HG03196 (cell line): ENCODE results near the gene SND1.
A peak's percentile ranks its signal among the peaks of the same experiment; 100 is the strongest.
"Not testable (repeated sequence)": the region's sequence is repeated elsewhere in the genome, so short reads cannot be mapped to it uniquely, and the experiment has no call there.

Experiments used
- ATAC-seq: cut with Tn5 transposase; IDR thresholded peaks from one replicate; pipeline ENCODE4 v1.9.1; 2021; ENCODE audit not compliant: unreplicated experiment

The SND1 gene

GRCh38 chr7:128107516-128107915 lies 455.5 kb downstream of the SND1 start:
- ATAC-seq: not testable (repeated sequence)

DNA sequence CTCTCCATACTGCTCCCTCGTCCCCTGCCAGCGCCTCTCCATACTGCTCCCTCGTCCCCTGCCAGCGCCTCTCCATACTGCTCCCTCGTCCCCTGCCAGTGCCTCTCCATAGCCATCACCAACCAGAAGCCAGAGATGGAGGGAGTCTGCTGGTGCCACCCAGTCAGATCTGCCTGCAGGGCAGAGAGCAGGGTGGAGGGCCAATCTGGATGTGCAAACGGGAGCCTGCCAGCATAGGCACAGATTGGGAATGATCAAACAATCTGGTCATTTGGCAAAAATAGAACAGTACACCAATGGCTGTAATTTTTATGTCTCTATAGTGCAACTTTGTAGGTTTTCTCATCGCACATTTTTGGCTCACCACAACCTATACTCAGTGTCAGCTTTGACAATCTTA lies 456.1 kb downstream of the SND1 start:
- ATAC-seq: no peak

DNA sequence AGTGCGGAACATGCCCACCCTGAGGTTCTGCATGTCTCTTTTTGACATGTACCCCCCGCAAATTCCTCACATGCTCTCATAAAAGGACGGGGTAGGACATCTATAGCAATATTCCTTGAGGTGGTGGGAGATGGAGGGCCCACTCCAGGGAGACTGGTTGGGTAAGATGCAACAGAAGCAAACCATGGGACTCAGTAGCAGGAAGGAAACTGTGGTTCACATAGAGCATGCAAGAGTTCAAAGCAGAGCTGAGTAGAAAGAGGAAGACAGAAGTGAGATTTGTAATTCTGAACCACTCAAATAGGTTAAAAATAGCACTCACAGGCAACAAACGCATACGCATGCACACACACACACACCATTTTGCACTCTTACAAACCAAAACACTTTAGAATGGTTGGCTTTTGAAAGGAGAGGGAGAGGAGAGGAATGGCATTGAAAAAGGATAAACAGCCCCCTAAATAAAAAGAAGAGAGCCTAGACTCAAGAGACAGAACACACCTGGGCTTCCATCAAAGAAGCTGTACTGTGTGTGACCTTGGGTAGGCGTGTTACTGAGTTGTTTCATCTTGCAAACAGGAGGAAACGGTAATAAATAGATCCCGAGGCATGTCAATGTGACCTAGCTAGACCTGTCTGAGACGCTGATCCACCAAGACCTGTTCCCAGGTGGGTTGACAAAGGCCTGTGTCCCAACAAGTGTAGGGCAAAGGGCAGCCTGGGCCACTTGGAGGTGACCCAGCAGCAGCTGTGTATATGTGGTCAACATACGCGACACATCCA lies 456.8 kb downstream of the SND1 start:
- peak; percentile 93 for ATAC-seq

- ATAC-seq: not testable (repeated sequence)
Measured at GRCh38 chr7:128109424-128109969, 457.5 kb downstream of the SND1 start.

DNA sequence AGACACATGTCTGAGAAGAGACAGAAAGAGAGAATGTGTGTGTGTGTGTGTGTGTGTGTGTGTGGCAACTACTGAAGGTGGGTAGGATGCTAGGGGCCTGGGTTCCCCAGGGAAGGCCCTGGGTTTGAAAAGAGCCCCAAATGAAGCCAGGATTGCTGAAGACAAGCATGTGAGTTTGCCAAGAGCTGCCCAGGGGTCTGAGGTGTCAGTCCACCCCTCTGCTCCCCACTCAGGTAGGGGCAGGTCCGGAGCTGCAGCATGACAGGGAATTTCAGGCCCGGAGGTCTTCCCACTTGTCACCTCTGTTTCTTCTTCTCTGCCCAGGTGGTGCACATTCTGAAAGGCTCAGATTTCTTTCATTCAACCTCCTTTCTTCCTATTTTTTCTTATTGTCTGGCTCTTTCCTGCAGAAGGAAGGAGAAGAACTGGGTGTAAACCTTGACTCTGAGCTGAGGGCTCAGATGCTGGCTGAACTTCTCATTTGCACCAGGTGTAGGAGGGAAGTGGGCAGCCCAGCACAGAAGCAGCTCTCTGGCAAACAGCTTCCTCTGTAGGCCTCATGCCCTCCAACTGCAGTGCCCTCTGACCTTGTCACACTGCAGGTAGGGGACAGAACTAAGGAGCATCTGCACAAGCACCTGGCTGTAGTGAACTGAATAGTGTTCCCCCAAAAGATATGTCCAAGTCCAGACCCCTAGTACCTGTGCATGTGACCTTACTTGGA lies 458.8 kb downstream of the SND1 start:
- ATAC-seq: no peak

GRCh38 chr7:128112018-128112780 lies 460.2 kb downstream of the SND1 start:
- ATAC-seq: no peak

GRCh38 chr7:128112781-128113221 lies 460.8 kb downstream of the SND1 start:
- ATAC-seq: no peak

DNA sequence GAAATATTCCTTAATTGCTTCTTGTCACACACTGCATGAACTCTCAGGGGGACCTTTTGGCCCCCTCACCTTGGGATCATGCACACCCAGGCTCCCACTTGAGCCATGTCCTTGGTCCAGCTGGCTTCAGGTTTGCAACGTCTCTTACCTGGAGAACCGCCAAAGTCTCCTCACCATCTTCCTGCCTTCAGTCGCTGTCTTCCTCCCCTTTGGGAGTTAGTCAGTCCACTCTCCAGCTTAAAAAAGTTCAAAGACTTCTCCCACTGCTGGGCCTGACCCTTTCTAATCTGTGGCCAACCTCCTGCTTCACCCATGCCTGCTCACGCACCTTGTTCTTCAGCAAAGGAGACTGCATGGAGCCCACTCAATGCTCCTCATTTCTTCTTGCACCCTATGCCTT lies 461.8 kb downstream of the SND1 start:
- ATAC-seq: no peak

DNA sequence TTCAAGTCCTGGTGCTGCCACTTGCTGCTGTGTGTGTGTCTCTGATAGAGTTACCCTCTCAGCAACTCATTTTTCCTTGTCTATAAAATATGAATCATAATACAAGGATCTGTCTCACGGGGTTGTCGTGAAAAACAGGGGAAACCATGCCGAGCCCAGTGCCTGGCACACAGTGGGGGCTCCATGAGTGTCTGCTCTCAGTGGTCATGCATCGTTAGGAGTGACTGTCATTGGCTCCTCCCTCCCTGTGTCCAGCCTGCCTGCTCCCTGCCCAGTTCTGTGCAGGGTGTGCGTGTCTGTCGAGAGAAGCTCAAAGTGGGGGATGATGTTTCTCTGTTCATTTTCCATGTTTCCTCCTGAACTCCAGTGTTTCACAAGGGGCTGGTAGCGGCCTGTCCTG lies 462.8 kb downstream of the SND1 start:
- ATAC-seq: no peak

DNA sequence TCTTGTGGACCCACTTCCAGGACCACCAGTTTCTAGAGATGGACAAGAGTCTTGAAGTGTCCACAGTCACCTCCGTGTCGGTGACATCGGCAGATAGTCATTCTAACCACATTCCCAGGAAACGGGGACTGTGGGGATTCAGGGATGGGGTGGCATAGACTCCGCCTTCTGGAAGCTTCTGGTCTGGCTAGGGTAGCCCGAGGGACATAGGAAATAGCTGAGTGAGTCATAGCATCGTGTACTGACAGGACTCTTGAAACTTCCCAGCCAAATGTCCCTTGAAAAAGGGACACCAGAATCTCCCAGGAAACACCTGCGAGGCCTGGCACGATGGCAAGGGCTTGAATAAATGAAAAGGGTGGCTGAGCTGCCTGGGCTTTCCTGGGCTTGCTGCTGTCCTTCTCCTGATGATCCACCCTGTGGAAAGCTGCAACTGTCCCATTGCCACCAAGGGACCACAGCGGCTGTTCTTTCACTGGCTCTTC lies 463.4 kb downstream of the SND1 start:
- no peak for ATAC-seq

- ATAC-seq: no peak
Measured at GRCh38 chr7:128115821-128116723, 464.1 kb downstream of the SND1 start.

- no peak for ATAC-seq
Measured at GRCh38 chr7:128116740-128117139, 464.7 kb downstream of the SND1 start.

DNA sequence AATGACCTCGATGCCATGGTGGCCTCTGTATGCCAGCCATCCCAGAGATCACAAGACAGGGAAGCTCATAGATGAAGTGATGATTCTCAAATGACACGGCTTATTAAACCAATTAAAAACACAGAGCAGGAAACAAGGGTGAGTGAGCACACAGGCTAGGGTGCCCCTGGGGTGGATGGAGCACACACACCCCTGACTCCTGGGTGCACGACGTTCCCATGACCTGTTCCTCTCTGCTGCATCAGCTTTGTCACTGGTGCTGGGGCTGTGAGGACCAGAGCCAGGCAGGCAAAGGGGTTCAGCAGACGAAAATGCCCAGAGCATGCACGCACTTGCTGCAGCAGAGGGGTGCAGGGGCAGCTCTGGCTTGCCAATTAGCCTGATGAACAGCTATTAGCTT lies 465.7 kb downstream of the SND1 start:
- ATAC-seq: no peak

- no peak for ATAC-seq
Measured at GRCh38 chr7:128119036-128119435, 467.0 kb downstream of the SND1 start.

- ATAC-seq: no peak
Measured at GRCh38 chr7:128120116-128120515, 468.1 kb downstream of the SND1 start.

GRCh38 chr7:128120976-128121490 lies 469.0 kb downstream of the SND1 start:
- no peak for ATAC-seq

- no peak for ATAC-seq
Measured at GRCh38 chr7:128121711-128122530, 469.9 kb downstream of the SND1 start.

GRCh38 chr7:128122576-128123290 lies 470.7 kb downstream of the SND1 start:
- no peak for ATAC-seq
